ENCODE data around the gene TMEM167B.

Gene TMEM167B

DNA sequence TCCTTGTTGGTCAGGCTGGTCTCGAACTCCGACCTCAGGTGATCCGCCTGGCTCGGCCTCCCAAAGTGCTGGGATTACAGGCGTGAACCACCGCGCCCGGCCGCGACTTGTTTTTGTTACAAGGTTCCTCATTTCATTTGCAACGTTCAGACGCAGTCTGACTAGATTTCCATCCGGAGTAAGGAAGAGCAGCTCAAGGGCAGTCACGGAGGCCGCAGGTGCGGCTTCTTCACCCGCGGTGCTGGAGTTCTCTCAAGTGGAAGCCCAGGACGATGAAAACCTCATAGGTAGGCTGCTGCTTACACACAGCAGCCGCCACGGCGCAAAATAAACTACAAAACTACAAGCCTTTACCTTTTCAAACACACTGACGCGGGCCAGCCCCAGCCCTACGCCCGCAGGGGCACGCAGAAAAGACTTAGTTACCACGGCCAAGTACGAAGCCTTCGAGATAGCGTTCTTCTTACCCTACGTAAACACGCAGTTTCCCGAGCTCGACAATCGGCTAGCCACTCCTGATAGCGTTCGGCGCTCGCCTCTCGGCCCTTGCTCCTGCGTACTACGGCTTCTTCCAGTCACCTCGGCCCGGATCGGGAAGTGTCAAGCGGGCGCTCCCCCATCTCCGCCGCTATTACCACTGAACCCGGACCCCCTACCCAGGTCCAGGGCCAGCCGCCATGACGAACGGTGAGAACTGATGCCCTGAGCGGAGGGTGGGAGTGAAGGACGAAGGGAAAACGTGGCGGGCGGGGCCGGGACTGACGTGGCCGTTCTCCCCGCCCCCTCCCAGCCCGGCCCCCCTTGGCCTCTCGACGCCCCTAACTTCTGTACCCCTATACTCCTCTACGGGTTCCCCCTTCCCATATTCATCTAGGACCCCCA, at the start of gene TMEM167B:
TSS of gene TMEM167B (plus strand) at position 569 of the 882 bp plus-strand sequence. CDS start at position 678, 109 bp downstream.
- DNase-seq (ENCODE audit: low read depth), result peak; percentile 88
- H3K4me3 ChIP-seq (ENCODE audit: low read depth, low read length), result peak within 1 kb of the TSS; percentile 82
- TF ChIP-seq, protein P1, sequence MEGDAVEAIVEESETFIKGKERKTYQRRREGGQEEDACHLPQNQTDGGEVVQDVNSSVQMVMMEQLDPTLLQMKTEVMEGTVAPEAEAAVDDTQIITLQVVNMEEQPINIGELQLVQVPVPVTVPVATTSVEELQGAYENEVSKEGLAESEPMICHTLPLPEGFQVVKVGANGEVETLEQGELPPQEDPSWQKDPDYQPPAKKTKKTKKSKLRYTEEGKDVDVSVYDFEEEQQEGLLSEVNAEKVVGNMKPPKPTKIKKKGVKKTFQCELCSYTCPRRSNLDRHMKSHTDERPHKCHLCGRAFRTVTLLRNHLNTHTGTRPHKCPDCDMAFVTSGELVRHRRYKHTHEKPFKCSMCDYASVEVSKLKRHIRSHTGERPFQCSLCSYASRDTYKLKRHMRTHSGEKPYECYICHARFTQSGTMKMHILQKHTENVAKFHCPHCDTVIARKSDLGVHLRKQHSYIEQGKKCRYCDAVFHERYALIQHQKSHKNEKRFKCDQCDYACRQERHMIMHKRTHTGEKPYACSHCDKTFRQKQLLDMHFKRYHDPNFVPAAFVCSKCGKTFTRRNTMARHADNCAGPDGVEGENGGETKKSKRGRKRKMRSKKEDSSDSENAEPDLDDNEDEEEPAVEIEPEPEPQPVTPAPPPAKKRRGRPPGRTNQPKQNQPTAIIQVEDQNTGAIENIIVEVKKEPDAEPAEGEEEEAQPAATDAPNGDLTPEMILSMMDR (IDR thresholded peaks at IDR 0.05; ENCODE audit: low read depth, low read length, missing control alignments), result no peak

GRCh38 chr1:109040989-109041620, 49.5 kb upstream of the TMEM167B start:
- peak overlapping the region; percentile 96 for H3K4me3 ChIP-seq (ENCODE audit: low read depth, low read length)
- TF ChIP-seq, protein P1 (IDR thresholded peaks at IDR 0.05; ENCODE audit: low read depth, low read length, missing control alignments), result no peak
- no peak for DNase-seq (ENCODE audit: low read depth)

DNA sequence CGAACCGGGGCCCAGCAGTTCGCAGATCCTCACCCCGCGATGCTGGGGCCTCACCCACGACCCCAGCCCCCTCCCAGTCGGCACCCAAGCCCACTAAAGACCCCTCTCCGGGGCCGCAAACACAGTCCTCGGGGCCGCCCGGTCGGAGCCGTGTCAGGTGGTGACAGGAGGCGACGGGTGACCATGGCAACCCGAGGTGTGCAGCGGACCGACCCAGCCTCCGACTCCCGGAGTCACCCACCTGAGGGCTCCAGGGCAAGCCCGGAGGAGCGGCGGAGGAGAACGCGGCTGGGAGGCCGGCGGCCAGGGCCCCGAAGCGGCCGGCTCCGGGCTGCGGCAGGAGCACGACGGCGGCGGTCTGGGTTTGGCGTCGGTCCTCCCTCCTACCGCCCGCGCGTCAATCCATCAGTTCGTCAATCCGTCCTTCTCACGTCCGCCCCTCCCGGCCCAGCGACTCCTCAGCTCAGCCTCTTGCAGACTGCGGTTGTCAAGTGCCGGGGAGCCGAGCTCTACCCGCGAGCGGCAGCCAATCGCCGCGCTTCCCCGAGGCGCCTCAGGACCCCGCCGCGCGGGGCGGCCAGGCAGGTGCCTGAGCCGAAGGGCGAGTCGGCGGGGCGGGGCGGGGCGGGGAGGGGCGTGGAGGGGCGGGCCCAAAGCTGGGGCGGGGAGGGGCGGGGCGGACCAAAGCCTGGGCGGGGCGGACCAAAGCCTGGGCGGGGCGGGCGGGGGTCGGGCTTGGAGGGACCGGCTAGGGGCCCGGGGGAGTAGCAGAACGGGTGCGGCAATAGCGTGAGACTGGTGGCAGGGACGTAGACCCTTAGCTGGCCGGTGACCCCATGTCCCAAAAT, 48.7 kb upstream of the TMEM167B start, which contains the start of gene WDR47:
TSS of gene WDR47 (minus strand) at position 482 of the 848 bp plus-strand sequence. CDS start 18,590 bp downstream, outside the sequence.
- DNase-seq (ENCODE audit: low read depth), result peak; percentile 91
- TF ChIP-seq, protein P1 (IDR thresholded peaks at IDR 0.05; ENCODE audit: low read depth, low read length, missing control alignments), result no peak
- peak within 1 kb of the TSS; percentile 96 for H3K4me3 ChIP-seq (ENCODE audit: low read depth, low read length)

GRCh38 chr1:109045595-109045994, 45.0 kb upstream of the TMEM167B start:
- H3K4me3 ChIP-seq (ENCODE audit: low read depth, low read length), result no peak overlapping the region
- TF ChIP-seq, protein P1 (IDR thresholded peaks at IDR 0.05; ENCODE audit: low read depth, low read length, missing control alignments), result no peak
- no peak for DNase-seq (ENCODE audit: low read depth)

- H3K4me3 ChIP-seq (ENCODE audit: low read depth, low read length), result no peak overlapping the region
- TF ChIP-seq, protein P1 (IDR thresholded peaks at IDR 0.05; ENCODE audit: low read depth, low read length, missing control alignments), result no peak
- DNase-seq (ENCODE audit: low read depth), result no peak
Observed at GRCh38 chr1:109046671-109047070, 43.9 kb upstream of the TMEM167B start.

DNA sequence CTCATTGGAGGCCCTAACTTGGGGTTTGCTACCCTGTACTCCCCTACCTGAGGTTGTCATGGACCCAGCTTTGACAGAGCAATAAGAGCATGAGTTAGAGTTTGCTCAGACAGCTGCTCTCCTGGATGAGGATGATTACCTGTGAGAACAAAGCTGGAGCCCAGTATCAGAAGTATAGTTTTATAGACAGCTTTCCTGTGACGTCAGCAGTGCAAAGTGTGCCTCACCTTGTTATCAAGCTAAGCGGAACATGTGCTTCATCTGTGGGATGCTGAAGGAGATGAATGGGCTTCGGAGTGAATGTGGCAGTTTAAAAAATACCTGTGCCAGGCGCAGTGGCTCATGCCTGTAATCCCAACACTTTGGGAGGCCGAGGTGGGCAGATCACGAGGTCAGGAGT, 43.2 kb upstream of the TMEM167B start:
- no peak overlapping the region for H3K4me3 ChIP-seq (ENCODE audit: low read depth, low read length)
- DNase-seq (ENCODE audit: low read depth), result no peak
- TF ChIP-seq, protein P1 (IDR thresholded peaks at IDR 0.05; ENCODE audit: low read depth, low read length, missing control alignments), result no peak

Data from GM12864 (cell line).